ENCODE measurements around the gene NR1H4.
"Not testable (repeated sequence)": the region's sequence is repeated elsewhere in the genome, so short reads cannot be mapped to it uniquely, and the experiment has no call there.

The NR1H4 gene

GRCh38 chr12:100473716-100474150, at the start of gene NR1H4:
Gene NR1H4 (plus strand): TSS chr12:100473866. CDS start chr12:100493324, 19,458 bp downstream.
- DNase-seq, result no peak

GRCh38 chr12:100426145-100426544, 47.5 kb upstream of the NR1H4 start:
- DNase-seq, result no peak

- DNase-seq, result no peak
These were observed 46.6 kb upstream of the NR1H4 start for GRCh38 chr12:100427078-100427477.

GRCh38 chr12:100430251-100430650, 43.4 kb upstream of the NR1H4 start:
- DNase-seq, result not testable (repeated sequence)

GRCh38 chr12:100433701-100434100, 40.0 kb upstream of the NR1H4 start:
- no peak for DNase-seq

GRCh38 chr12:100434177-100434576, 39.5 kb upstream of the NR1H4 start:
- no peak for DNase-seq

- no peak for DNase-seq
These were observed 37.7 kb upstream of the NR1H4 start for GRCh38 chr12:100435957-100436356.

- DNase-seq, result no peak
These were observed 36.4 kb upstream of the NR1H4 start for GRCh38 chr12:100437038-100437841.

GRCh38 chr12:100439797-100440196, 33.9 kb upstream of the NR1H4 start:
- DNase-seq, result no peak

- DNase-seq, result no peak
These were observed 31.3 kb upstream of the NR1H4 start for GRCh38 chr12:100442403-100442802.

GRCh38 chr12:100443434-100443833, 30.2 kb upstream of the NR1H4 start:
- DNase-seq, result no peak

GRCh38 chr12:100445081-100445481, 28.6 kb upstream of the NR1H4 start:
- no peak for DNase-seq

GRCh38 chr12:100447381-100447780, 26.3 kb upstream of the NR1H4 start:
- DNase-seq, result no peak

GRCh38 chr12:100448656-100449055, 25.0 kb upstream of the NR1H4 start:
- no peak for DNase-seq

GRCh38 chr12:100450735-100451134, 22.9 kb upstream of the NR1H4 start:
- peak; percentile 45 for DNase-seq

- no peak for DNase-seq
These were observed 19.7 kb upstream of the NR1H4 start for GRCh38 chr12:100453951-100454350.

- no peak for DNase-seq
These were observed 17.8 kb upstream of the NR1H4 start for GRCh38 chr12:100455896-100456295.

GRCh38 chr12:100458191-100458590, 15.5 kb upstream of the NR1H4 start:
- DNase-seq, result no peak

- DNase-seq, result no peak
These were observed 13.0 kb upstream of the NR1H4 start for GRCh38 chr12:100460702-100461101.

- DNase-seq, result no peak
These were observed 12.2 kb upstream of the NR1H4 start for GRCh38 chr12:100461330-100461973.

GRCh38 chr12:100463661-100464060, 10.0 kb upstream of the NR1H4 start:
- DNase-seq, result no peak

GRCh38 chr12:100464529-100464928, 9.1 kb upstream of the NR1H4 start:
- no peak for DNase-seq

GRCh38 chr12:100468126-100468525, 5.5 kb upstream of the NR1H4 start:
- DNase-seq, result no peak

GRCh38 chr12:100472325-100472724, 1.3 kb upstream of the NR1H4 start:
- DNase-seq, result no peak

All from NCI-H345 (cell line).